Mammary epithelial cell (primary cell): ENCODE measurements around the gene PIK3C2G.

Experiments
- CTCF ChIP-seq, 2 donors: IDR thresholded peaks in 1 of 2; conservative IDR thresholded peaks in 1 of 2; 2 replicates each; pipeline ENCODE4 v1.5.1; 2011 to 2012; ENCODE audit warnings: inconsistent platforms in 2 of 2, low read length in 2 of 2, mild to moderate bottlenecking in 2 of 2, control low read depth in 1 of 2, low read depth in 1 of 2; ENCODE audit not compliant: insufficient read depth in 1 of 2; ENCODE audit errors: extremely low read depth in 1 of 2
- EZH2 ChIP-seq: IDR thresholded peaks from 2 replicates; pipeline ENCODE4 v1.6.1; 2012; ENCODE audit warnings: low read length, inconsistent platforms, borderline replicate concordance

DNA sequence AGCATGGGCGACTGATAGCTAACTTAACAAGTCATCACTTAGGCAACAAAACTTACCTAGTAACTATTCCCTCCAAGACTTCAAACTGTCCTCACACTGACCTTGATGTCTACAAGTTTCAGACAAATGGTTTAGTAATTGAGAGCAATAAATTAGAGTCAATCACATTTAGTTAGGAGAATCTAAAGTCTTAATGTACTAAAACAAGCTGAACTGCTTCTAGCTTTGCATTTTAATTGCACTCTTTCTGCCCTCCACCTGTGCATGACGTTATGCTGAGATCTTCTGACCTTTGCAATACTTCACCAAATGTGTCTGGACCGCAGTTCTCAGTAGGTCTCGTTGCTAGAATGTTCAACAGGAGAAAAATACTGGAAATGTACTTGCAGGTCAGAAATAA is 158.0 kb downstream of the PIK3C2G start:
- TF ChIP-seq CTCF (conservative IDR thresholded peaks at IDR 0.05 in 1 of 2, IDR thresholded peaks at IDR 0.05 in 1 of 2; ENCODE audit: extremely low read depth in 1 of 2, insufficient read depth in 1 of 2, low read depth in 1 of 2, low read length in 2 of 2) (no peak), EZH2 (no peak)
